Measurements from ENCODE around the gene ITIH4.

The ITIH4 gene

DNA sequence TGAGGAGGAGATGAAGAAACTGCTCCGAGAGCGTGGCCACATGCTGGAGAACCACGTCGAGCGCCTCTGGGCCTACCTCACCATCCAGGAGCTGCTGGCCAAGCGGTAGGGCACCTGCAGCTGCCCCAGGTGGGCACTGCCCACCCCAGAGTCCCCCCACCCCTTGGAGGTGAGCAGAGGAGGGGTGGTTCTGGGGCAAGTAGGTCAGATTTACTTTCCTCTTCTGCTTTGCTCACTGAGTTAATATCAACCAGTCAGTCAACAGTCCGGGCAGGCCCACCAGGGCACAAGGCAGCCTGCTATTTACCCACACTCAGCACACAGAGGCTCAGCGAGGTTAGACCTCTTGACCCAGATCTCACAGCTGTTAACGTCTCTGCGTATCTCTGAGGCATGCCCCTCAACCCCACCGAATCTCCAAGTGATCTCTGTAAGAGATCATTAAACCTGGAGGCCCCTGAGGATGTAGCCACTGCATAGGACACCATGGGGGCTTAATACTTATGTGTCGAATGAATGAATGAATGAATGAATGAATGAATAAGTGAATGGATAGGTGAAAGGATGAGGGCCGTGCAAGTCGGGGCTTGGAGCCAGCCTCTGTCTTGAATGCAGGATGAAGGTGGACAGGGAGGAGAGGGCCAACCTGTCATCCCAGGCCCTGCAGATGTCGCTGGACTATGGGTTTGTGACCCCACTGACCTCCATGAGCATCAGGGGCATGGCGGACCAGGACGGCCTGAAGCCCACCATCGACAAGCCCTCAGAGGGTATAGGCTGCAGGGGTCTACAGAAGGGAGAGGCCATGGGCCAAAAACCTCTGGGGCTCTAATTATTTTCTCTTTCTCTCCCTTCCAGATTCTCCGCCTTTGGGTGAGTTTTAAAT is 43.9 kb downstream of the ITIH4 start (continued):
- TF ChIP-seq REST (tag by site-specific recombination; IDR thresholded peaks at IDR 0.05) (no peak), KLF1 (tag by site-specific recombination; IDR thresholded peaks at IDR 0.05) (no peak), GLIS2 (tag by site-specific recombination; IDR thresholded peaks at IDR 0.05) (no peak), KLF17 (tag by site-specific recombination; IDR thresholded peaks at IDR 0.05) (no peak), ZNF354C (tag by site-specific recombination; IDR thresholded peaks at IDR 0.05; ENCODE audit: borderline replicate concordance, low read depth) (no peak), ZBTB49 (tag by site-specific recombination; IDR thresholded peaks at IDR 0.05; ENCODE audit: low read depth) (no peak), ZNF433 (tag by site-specific recombination; IDR thresholded peaks at IDR 0.05; ENCODE audit: low read depth) (no peak), OSR2 (tag by site-specific recombination; IDR thresholded peaks at IDR 0.05) (no peak)
- TF ChIP-seq, protein P1, sequence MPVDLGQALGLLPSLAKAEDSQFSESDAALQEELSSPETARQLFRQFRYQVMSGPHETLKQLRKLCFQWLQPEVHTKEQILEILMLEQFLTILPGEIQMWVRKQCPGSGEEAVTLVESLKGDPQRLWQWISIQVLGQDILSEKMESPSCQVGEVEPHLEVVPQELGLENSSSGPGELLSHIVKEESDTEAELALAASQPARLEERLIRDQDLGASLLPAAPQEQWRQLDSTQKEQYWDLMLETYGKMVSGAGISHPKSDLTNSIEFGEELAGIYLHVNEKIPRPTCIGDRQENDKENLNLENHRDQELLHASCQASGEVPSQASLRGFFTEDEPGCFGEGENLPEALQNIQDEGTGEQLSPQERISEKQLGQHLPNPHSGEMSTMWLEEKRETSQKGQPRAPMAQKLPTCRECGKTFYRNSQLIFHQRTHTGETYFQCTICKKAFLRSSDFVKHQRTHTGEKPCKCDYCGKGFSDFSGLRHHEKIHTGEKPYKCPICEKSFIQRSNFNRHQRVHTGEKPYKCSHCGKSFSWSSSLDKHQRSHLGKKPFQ (tag by site-specific recombination; IDR thresholded peaks at IDR 0.05) = no peak

GRCh38 chr3:52784931-52785590 is 45.4 kb downstream of the ITIH4 start:
- Histone ChIP-seq H3K4me1 (ENCODE audit: control insufficient read depth, insufficient read depth, low read length) (no peaks in the 10 kb centered on the region), H3K27ac (ENCODE audit: extremely low read depth, low read depth, low read length) (no peak overlapping the region), H3K4me3 (ENCODE audit: low read depth, low read length) (no peak overlapping the region), H3K9me3 (ENCODE audit: control insufficient read depth, insufficient read depth, low read depth, low read length) (no peaks in the 10 kb centered on the region), H3K36me3 (ENCODE audit: control insufficient read depth in 2 of 2, insufficient read depth in 1 of 2, low read length in 2 of 2) (no peaks in the 10 kb centered on the region)
- ChIA-PET CTCF (interaction anchor here (0.5 to 0.6 kb wide), 3 partner anchors 8 to 446 kb away, joined by 3 read pairs; no protein-coding TSS in a partner anchor), POLR2A (no interaction called here)
- TF ChIP-seq ZIC2 (tag by site-specific recombination; IDR thresholded peaks at IDR 0.05) (0 out of 2 replicates have a peak, but pooled peaks have one; percentile 27), ZNF10 (tag by site-specific recombination; IDR thresholded peaks at IDR 0.05) (no peak), ZNF132 (tag by site-specific recombination; IDR thresholded peaks at IDR 0.05; ENCODE audit: borderline replicate concordance) (no peak), ZNF830 (tag by site-specific recombination; IDR thresholded peaks at IDR 0.05; ENCODE audit: low read depth) (no peak), ZNF19 (tag by site-specific recombination; IDR thresholded peaks at IDR 0.05; ENCODE audit: low read depth) (no peak), SP7 (tag by site-specific recombination; IDR thresholded peaks at IDR 0.05) (no peak), ZNF248 (tag by site-specific recombination; IDR thresholded peaks at IDR 0.05) (no peak)

All from HEK293 (cell line).